SK-N-SH treated with all-trans-retinoic acid at 6 μM for 48 hours (cell line): ENCODE data around the gene ARMC2.

ENCODE experiments used
- ARNTL ChIP-seq: fragments of 450-650 bp; formaldehyde crosslinking; IDR thresholded peaks from 2 replicates; pipeline ENCODE4 v1.5.0; 2020; ENCODE audit warnings: low read depth, mild to moderate bottlenecking, moderate library complexity, borderline replicate concordance
- ZNF8 ChIP-seq: fragments of 450-650 bp; formaldehyde crosslinking; IDR thresholded peaks from 2 replicates; pipeline ENCODE4 v1.5.0; 2020; ENCODE audit warnings: mild to moderate bottlenecking, moderate library complexity
- TF ChIP-seq, protein P1 (sequence below): fragments of 250-450 bp; sonication (Bioruptor Pico); IDR thresholded peaks from 2 replicates; pipeline ENCODE4 v1.5.1; 2021; ENCODE audit warnings: mild to moderate bottlenecking, moderate library complexity
- TF ChIP-seq, protein P2 (sequence below): fragments of 250-450 bp; sonication (Bioruptor Pico); IDR thresholded peaks from 2 replicates; pipeline ENCODE4 v1.8.0; 2020; ENCODE audit warnings: mild to moderate bottlenecking, moderate library complexity, borderline replicate concordance

DNA sequence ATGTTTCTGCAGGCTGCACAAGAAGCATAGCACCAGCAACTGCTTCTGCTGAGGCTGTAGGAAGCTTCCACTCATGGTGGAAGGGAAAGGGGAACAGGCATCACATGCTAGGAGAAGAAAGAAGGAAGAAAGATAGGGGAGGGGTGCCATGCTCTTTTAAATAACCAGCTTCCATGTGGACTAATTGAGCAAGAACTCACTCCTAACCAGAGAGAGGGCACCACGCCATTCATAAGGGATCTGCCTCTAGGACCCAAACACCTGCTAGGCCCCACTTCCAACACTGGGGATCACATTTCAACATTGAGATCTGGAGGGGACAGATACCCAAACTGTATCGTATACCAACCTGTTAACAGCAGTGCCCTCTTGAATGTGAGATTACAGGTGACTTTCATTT, 46.9 kb upstream of the ARMC2 start:
- TF ChIP-seq, protein P1, sequence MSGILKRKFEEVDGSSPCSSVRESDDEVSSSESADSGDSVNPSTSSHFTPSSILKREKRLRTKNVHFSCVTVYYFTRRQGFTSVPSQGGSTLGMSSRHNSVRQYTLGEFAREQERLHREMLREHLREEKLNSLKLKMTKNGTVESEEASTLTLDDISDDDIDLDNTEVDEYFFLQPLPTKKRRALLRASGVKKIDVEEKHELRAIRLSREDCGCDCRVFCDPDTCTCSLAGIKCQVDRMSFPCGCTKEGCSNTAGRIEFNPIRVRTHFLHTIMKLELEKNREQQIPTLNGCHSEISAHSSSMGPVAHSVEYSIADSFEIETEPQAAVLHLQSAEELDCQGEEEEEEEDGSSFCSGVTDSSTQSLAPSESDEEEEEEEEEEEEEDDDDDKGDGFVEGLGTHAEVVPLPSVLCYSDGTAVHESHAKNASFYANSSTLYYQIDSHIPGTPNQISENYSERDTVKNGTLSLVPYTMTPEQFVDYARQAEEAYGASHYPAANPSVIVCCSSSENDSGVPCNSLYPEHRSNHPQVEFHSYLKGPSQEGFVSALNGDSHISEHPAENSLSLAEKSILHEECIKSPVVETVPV (CRISPR knock-in tag): no peak
- TF ChIP-seq, protein P2, sequence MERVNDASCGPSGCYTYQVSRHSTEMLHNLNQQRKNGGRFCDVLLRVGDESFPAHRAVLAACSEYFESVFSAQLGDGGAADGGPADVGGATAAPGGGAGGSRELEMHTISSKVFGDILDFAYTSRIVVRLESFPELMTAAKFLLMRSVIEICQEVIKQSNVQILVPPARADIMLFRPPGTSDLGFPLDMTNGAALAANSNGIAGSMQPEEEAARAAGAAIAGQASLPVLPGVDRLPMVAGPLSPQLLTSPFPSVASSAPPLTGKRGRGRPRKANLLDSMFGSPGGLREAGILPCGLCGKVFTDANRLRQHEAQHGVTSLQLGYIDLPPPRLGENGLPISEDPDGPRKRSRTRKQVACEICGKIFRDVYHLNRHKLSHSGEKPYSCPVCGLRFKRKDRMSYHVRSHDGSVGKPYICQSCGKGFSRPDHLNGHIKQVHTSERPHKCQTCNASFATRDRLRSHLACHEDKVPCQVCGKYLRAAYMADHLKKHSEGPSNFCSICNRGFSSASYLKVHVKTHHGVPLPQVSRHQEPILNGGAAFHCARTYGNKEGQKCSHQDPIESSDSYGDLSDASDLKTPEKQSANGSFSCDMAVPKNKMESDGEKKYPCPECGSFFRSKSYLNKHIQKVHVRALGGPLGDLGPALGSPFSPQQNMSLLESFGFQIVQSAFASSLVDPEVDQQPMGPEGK: no peak
- no peak for TF ChIP-seq ARNTL (CRISPR knock-in tag)
- TF ChIP-seq ZNF8: no peak
